NCI-H748 (cell line): ENCODE data around the gene TXNRD1.
"Not testable (repeated sequence)": the region's sequence is repeated elsewhere in the genome, so short reads cannot be mapped to it uniquely, and the experiment has no call there.

Experiments used
- DNase-seq: peaks from one replicate; lab custom pipeline; 2025; ENCODE audit not compliant: unreplicated experiment; lab: John Stamatoyannopoulos, UW

TXNRD1 gene

GRCh38 chr12:104360983-104361707, 145.6 kb downstream of the TXNRD1 start:
- DNase-seq: peak; percentile 13

GRCh38 chr12:104365921-104366410, 150.4 kb downstream of the TXNRD1 start:
- DNase-seq: no peak

- no peak for DNase-seq
Measured at GRCh38 chr12:104369708-104370107, 154.1 kb downstream of the TXNRD1 start.

GRCh38 chr12:104371043-104371870, 155.7 kb downstream of the TXNRD1 start:
- DNase-seq: no peak

GRCh38 chr12:104372061-104372720, 156.6 kb downstream of the TXNRD1 start:
- no peak for DNase-seq

GRCh38 chr12:104372721-104373335, 157.2 kb downstream of the TXNRD1 start:
- DNase-seq: no peak

- DNase-seq: no peak
Measured at GRCh38 chr12:104374071-104374470, 158.5 kb downstream of the TXNRD1 start.

GRCh38 chr12:104374806-104375205, 159.2 kb downstream of the TXNRD1 start:
- DNase-seq: no peak

- no peak for DNase-seq
Measured at GRCh38 chr12:104375775-104376174, 160.2 kb downstream of the TXNRD1 start.

- no peak for DNase-seq
Measured at GRCh38 chr12:104376650-104377513, 161.3 kb downstream of the TXNRD1 start.

- DNase-seq: no peak
Measured at GRCh38 chr12:104377514-104377812, 161.9 kb downstream of the TXNRD1 start.

GRCh38 chr12:104378427-104378826, 162.8 kb downstream of the TXNRD1 start:
- DNase-seq: no peak

GRCh38 chr12:104381341-104381730, 165.8 kb downstream of the TXNRD1 start:
- DNase-seq: no peak

- DNase-seq: peak; percentile 80
Measured at GRCh38 chr12:104381731-104382480, 166.3 kb downstream of the TXNRD1 start.

- no peak for DNase-seq
Measured at GRCh38 chr12:104384141-104384880, 168.7 kb downstream of the TXNRD1 start.

GRCh38 chr12:104385510-104385909, 169.9 kb downstream of the TXNRD1 start:
- DNase-seq: no peak

- DNase-seq: no peak
Measured at GRCh38 chr12:104386461-104386860, 170.9 kb downstream of the TXNRD1 start.

GRCh38 chr12:104387190-104387589, 171.6 kb downstream of the TXNRD1 start:
- DNase-seq: peak; percentile 87

- DNase-seq: not testable (repeated sequence)
Measured at GRCh38 chr12:104394086-104394485, 178.5 kb downstream of the TXNRD1 start.
